IPS-20b (cell line): ENCODE results near the gene ROBO4.

Experiments used
- H3K27ac ChIP-seq: one replicate; pipeline ENCODE4 v1.5.1; 2013; ENCODE audit warnings: low read length
- H3K27me3 ChIP-seq: 2 replicates; pipeline ENCODE4 v1.6.1; 2013; ENCODE audit warnings: mild to moderate bottlenecking, low read length, inconsistent platforms; ENCODE audit not compliant: insufficient read depth
- H3K36me3 ChIP-seq: 2 replicates; pipeline ENCODE4 v1.6.1; 2013; ENCODE audit warnings: low read depth, mild to moderate bottlenecking, inconsistent platforms, low read length, moderate library complexity; ENCODE audit not compliant: insufficient read depth
- H3K4me1 ChIP-seq: 2 replicates; pipeline ENCODE4 v1.6.1; 2013; ENCODE audit warnings: mild to moderate bottlenecking, control low read depth, inconsistent platforms, low read length, moderate library complexity; ENCODE audit not compliant: insufficient read depth
- H3K4me3 ChIP-seq: 2 replicates; pipeline ENCODE4 v1.5.1; 2013; ENCODE audit warnings: mild to moderate bottlenecking, low read length, inconsistent platforms
- H3K9ac ChIP-seq: 2 replicates; pipeline ENCODE4 v1.6.1; 2013; ENCODE audit warnings: low read depth, mild to moderate bottlenecking, inconsistent platforms, low read length, moderate library complexity
- H3K9me3 ChIP-seq: 2 replicates; pipeline ENCODE4 v1.6.1; 2013; ENCODE audit warnings: mild to moderate bottlenecking, low read depth, low read length, inconsistent platforms; ENCODE audit not compliant: insufficient read depth

The ROBO4 gene

DNA sequence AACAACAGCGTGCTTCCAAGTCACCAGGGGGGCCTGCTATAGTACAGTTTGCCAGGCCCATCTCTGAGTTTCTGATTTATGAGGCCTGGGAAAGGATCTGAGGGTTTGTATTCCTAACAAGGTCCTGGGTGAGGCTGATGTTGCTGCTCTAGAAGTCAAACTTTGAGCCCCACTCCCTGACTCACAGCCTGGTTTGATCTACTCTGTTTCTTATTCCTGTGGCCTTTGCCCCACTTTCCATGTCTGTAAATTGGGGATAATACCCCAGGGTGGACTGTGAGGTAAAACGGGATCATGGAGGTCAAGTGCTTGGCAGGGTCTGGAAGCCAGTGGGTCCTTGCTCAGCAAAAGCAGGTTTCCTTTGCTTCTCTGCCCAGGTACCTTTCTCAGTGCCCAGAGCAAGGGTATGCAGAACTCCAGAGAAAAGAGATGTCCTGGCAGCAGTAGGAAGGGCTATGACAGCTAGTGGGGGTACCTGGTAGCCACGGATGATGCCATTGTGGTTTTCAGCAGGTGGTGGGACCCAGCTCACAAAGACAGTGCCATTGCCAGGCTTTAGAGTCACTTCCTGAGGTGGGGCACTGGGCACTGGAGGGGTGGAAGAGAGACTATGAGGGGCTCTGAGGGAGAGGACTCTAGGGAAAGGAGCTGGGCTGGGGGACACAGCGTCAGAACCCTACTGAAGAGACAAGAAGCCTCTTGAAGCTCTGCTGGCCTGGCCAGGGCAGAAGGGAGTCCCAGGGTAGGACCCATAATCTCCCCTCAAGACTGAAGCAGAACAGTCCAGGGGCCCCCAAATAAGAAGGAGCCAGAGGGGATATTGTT, 2.8 kb downstream of the ROBO4 start:
- Histone ChIP-seq H3K4me3 (no peak overlapping the region), H3K9me3 (no peaks in the 10 kb centered on the region), H3K9ac (no peak overlapping the region), H3K27me3 (peaks cover 11% of the 10 kb centered on the region; the same call in 1 of the 2 replicates), H3K36me3 (no peaks in the 10 kb centered on the region), H3K27ac (no peak overlapping the region), H3K4me1 (peaks cover 5% of the 10 kb centered on the region; the same call in 1 of the 2 replicates)

DNA sequence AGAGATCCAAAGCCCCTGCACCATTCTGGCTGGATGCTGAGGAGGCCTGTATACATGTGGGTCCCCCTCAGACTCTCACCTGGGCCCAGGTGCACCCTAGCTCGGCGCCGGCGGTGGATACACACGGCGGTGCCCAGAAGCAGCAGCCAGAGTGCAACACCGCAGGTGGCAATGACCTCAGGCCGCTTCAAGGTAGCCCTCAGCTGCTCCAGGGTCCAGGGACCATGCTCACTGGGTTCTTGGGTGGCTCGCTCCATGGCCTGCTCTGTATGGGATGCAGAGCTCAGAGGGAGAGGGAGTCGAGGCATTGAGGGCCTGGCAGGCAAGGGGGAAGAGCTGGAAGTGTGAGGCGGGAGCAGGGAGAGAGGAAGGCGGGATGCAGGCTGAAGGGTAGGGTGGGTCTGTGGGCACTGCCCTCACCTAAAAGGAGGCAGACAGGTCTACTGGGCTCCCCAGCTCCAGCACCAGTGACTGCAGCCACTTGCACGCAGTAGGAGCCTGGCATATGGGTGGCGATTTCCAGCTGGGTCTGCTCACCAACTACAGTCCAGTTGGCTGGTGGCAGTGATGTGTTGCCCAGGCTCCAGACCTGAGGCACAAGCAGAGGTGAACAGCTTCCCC, 3.8 kb downstream of the ROBO4 start:
- H3K27ac ChIP-seq = no peak overlapping the region
- no peaks in the 10 kb centered on the region for H3K36me3 ChIP-seq
- H3K9me3 ChIP-seq = no peaks in the 10 kb centered on the region
- H3K27me3 ChIP-seq = peaks cover 20% of the 10 kb centered on the region; the same call in 1 of the 2 replicates
- H3K4me1 ChIP-seq = peaks cover 5% of the 10 kb centered on the region; the same call in 1 of the 2 replicates
- H3K9ac ChIP-seq = no peak overlapping the region
- no peak overlapping the region for H3K4me3 ChIP-seq

DNA sequence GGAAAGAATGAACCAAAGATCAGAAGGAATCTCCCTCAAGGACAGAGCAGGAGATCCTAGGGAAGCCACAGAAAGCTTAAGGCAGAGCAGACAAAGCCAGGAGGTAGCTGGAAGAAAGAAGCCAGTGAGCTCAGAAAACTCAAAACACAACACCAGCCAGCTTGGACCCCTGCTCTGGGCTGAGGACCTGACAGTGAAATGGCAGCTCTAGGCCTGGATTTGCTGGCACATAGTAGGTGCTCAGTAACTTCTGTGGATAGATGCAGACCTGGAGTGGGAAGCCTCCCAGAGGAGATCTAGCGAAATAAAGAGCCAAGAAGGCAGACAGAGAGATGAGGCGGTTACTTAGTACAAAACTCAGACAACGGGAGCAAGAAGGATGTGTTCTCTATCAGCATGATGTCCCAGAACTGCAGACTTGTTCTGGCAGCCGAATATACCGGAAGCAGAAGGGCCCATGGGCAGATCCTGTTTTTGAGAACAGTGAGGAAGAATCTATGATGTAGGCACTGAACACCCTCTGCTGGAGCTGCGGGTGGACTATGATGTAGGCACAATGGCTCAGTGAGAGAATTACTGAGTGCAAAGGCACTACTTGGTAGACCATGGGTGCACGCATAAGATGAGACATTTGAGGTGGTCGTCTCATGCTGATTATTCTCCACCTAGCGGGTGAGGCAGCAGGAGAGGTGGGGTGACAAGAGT, 4.8 kb downstream of the ROBO4 start:
- no peak overlapping the region for H3K27ac ChIP-seq
- no peak overlapping the region for H3K4me3 ChIP-seq
- H3K9ac ChIP-seq = no peak overlapping the region
- no peaks in the 10 kb centered on the region for H3K36me3 ChIP-seq
- H3K27me3 ChIP-seq = peaks cover 30% of the 10 kb centered on the region
- no peaks in the 10 kb centered on the region for H3K4me1 ChIP-seq
- no peaks in the 10 kb centered on the region for H3K9me3 ChIP-seq

DNA sequence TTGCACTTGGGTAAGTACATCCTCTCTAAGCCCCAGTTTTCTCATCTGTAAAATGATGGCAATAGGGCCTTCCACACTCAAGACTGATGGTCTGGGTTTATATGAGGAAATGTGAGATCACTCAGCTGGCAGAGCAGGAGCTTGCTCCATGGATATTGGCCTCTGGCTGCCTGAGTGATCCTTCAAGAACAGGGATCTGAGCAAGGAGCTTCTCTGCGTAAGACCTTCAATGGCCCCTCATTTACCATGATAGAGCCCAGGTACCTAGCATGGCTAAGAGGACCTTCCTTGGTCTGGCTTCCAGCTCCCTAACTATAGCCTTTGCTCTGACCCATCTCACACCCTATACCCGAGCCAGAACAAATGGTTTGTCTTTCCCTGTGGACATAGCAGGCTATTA, 5.5 kb downstream of the ROBO4 start:
- Histone ChIP-seq H3K27me3 (peaks cover 35% of the 10 kb centered on the region), H3K4me3 (no peak overlapping the region), H3K9me3 (no peaks in the 10 kb centered on the region)

DNA sequence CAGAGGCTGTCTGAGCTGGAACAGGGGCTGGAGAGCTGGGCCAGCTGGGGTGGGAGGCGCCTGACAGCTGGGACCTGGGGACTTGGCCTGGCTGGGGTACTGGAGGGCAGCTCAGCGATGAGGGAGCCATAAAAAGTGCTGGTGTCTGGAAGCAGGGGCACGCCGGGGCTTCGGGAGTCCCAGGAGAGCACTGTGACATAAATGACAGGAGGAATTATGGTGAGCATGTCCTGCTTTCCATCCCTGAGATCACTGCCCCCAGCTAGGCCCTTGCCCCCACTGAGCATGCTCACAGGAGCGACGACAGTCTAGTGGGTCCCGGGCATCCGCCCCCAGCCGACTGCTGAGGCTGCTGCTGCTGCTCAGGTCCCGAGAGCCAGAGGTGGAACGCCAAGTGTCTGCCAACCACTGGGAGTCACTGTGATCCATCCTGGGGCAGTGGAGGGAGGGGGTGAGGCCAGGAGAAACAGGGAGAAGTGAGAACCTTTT, 6.2 kb downstream of the ROBO4 start:
- Histone ChIP-seq H3K27me3 (peaks cover 35% of the 10 kb centered on the region), H3K27ac (no peak overlapping the region), H3K4me3 (no peak overlapping the region), H3K9me3 (no peaks in the 10 kb centered on the region), H3K4me1 (no peaks in the 10 kb centered on the region), H3K36me3 (no peaks in the 10 kb centered on the region), H3K9ac (no peak overlapping the region)

More for the DNA sequence above, 5.5 kb downstream of the ROBO4 start:
- no peaks in the 10 kb centered on the region for H3K4me1 ChIP-seq
- H3K27ac ChIP-seq = no peak overlapping the region
- H3K36me3 ChIP-seq = no peaks in the 10 kb centered on the region
- H3K9ac ChIP-seq = no peak overlapping the region

DNA sequence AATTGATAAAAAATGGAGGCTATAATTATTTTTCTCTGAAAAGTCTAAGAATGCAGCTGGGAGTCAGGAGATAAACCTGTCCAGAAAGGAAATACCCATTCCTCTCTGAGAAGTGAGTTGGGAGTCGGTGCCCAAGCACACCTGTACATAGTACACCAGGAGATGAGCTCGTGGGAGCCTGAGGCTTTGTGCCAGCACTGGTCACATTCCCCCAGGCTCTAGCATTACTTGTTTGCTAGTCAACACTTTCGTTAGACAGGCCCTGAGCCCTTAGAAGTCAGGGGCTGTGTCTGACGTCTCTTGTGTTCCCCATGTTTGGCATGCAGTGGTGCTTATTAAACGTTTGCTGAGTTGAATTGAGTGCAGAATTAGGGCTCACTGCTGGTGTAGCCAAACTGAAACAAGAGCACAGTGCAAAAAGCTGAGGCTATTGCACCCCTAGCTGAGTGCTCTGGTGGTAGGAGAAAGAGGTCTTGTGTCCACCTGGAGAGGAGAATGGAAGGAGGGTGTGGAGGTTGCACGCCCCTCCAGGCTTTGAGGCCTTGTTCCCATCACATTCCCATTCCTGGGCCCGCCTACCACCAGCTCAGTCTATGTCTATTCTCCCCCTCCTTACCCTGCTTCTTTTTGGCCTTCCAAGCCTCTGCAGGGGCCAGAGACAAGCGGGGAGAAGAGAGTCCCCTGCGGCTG, 6.8 kb downstream of the ROBO4 start:
- no peaks in the 10 kb centered on the region for H3K4me1 ChIP-seq
- no peaks in the 10 kb centered on the region for H3K9me3 ChIP-seq
- H3K9ac ChIP-seq = no peak overlapping the region
- no peak overlapping the region for H3K4me3 ChIP-seq
- H3K27ac ChIP-seq = no peak overlapping the region
- no peaks in the 10 kb centered on the region for H3K36me3 ChIP-seq
- peaks cover 35% of the 10 kb centered on the region for H3K27me3 ChIP-seq

DNA sequence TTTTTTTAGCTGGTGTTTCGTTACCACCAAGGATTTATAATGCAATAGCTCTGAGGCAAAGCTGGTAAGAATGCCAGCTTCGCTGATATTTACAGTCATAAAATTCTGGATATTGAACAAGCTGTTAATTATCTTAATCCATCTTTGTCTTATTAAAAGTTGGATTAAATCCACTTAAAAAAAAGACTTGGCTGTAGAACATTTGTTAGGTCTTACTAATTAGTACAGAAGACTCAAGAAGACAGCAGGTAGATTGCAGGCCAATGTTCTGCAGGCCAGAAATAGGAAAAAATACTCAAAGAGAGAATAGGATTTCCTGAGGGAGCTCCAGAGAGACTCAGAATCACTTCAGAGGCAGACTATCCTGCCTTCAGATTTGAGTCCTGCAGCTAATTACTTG, 7.5 kb downstream of the ROBO4 start:
- no peaks in the 10 kb centered on the region for H3K9me3 ChIP-seq
- H3K9ac ChIP-seq = no peak overlapping the region
- H3K4me3 ChIP-seq = no peak overlapping the region
- H3K36me3 ChIP-seq = no peaks in the 10 kb centered on the region
- peaks cover 35% of the 10 kb centered on the region for H3K27me3 ChIP-seq
- no peaks in the 10 kb centered on the region for H3K4me1 ChIP-seq
- no peak overlapping the region for H3K27ac ChIP-seq

DNA sequence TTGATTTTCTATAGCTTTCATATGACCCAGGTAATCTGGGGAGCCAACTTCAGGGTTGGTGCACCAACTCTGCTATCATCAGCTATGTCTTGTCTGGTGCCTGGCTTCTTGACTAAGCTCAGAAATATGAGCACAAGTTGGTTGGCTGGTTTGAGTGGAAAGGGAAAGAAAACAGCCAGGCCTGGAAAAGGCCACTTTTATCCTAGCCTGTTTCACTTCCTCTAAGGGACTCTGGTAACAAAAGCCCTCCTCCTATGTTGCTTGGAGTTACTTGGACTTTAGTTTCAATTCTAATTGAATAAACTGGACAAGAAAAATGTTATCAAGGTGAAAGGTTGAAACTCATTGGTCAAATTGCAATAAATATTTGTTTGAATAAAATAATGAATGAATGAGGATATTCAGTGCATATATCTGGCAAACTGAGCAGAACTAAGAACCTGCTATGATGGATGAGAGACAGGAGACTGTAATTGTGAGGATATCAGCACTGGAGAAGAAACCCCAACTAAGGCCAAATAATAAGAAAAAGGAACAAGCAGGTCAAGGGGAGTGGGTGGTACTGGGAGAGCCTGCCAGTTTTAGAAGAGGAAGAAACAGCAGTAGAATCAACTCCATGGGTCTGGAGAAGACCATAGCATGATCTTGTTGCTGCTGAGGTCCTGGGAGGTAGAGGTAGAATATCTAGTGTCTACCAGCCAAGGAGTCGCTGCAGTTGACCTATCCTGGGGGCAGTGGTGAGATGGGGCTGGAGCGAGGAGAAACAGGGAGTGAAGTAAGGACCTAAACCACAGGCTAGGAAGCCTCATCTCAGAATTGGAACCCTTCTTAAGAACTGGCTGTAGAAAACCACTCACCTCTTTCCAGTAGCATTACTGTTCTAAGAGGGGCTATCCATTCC, 8.2 kb downstream of the ROBO4 start:
- Histone ChIP-seq H3K9me3 (no peaks in the 10 kb centered on the region), H3K4me1 (no peaks in the 10 kb centered on the region), H3K27ac (no peak overlapping the region), H3K9ac (no peak overlapping the region), H3K4me3 (no peak overlapping the region), H3K36me3 (no peaks in the 10 kb centered on the region), H3K27me3 (peaks cover 39% of the 10 kb centered on the region)

DNA sequence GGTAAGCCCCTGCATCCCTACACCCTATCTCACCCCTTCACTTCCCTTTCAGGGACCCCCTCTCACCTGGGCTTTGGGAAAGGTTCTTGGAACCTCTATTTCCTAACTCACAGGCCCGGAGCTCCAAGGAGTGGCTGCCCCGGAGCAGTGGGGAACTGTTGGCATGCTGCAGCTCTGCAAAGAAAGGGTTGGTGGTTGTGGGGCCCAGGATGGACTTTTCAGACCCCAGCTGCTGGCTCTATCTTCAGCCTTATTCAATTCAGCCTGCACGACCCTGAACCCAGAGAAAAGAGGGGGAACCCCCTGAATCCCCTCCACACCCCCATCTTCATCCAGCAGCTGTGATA, 10.0 kb downstream of the ROBO4 start:
- peaks cover 35% of the 10 kb centered on the region for H3K27me3 ChIP-seq
- H3K9ac ChIP-seq = no peak overlapping the region
- no peaks in the 10 kb centered on the region for H3K36me3 ChIP-seq
- H3K27ac ChIP-seq = no peak overlapping the region
- no peaks in the 10 kb centered on the region for H3K4me1 ChIP-seq
- H3K4me3 ChIP-seq = no peak overlapping the region
- H3K9me3 ChIP-seq = no peaks in the 10 kb centered on the region

DNA sequence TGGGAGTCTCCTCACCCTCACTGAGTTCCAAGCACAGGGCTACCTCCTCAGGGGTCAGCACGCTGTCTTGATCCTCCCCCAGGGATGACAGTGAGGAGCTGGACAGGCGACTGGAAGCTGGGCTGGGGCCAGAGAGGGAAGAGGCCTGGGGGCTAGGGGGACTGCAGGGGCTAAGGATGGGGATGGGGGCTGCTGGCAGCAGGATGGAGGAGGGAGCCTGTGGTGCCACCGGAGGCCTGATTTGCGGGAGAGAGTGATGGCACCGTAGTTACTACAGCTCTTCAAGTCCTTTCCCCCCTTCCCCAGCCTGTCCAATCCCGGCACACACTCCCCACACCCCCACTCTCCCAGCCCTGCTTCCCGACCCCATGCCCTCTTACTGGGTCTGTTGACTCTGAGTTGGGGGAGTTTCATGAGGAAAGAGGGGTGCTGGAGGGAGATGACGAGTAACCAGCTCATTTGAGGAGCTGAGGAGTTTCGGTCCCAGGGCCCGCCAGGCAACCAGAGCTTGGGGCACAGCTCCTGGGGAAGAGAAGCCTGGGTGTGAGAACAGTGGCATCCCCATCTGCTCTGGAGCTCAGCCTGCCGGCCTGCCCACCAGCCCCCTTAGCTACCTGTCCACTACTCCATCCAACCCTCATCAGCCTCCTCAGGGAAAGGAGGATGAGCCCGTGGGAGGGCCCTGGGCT, 10.5 kb downstream of the ROBO4 start:
- Histone ChIP-seq H3K9ac (no peak overlapping the region), H3K36me3 (no peaks in the 10 kb centered on the region), H3K27me3 (peaks cover 33% of the 10 kb centered on the region)

More for the DNA sequence above, 10.5 kb downstream of the ROBO4 start:
- Histone ChIP-seq H3K4me1 (no peaks in the 10 kb centered on the region), H3K9me3 (no peaks in the 10 kb centered on the region), H3K27ac (no peak overlapping the region), H3K4me3 (no peak overlapping the region)
